WTC11 (cell line): Measurements from ENCODE around the gene RWDD1.

Experiments
- CREB1 ChIP-seq: sonication (generic); formaldehyde crosslinking; IDR thresholded peaks from 2 replicates; pipeline ENCODE4 v1.8.0; 2023; ENCODE audit warnings: mild to moderate bottlenecking, missing genetic modification reagents
- ELF4 ChIP-seq: sonication (generic); formaldehyde crosslinking; IDR thresholded peaks from 2 replicates; pipeline ENCODE4 v1.8.1; 2022; ENCODE audit warnings: low read depth, mild to moderate bottlenecking, moderate library complexity, missing genetic modification reagents
- ESRRA ChIP-seq: sonication (generic); formaldehyde crosslinking; IDR thresholded peaks from 2 replicates; pipeline ENCODE4 v1.8.1; 2022; ENCODE audit warnings: mild to moderate bottlenecking, missing genetic modification reagents, borderline replicate concordance
- NFYB ChIP-seq: sonication (generic); formaldehyde crosslinking; conservative IDR thresholded peaks from 2 replicates; pipeline ENCODE4 v1.8.0; 2022; ENCODE audit warnings: low read depth, missing genetic modification reagents
- NR1H2 ChIP-seq: sonication (generic); formaldehyde crosslinking; IDR thresholded peaks from 2 replicates; pipeline ENCODE4 v1.9.0; 2021; ENCODE audit warnings: mild to moderate bottlenecking, moderate library complexity, missing genetic modification reagents
- ZNF317 ChIP-seq: sonication (generic); formaldehyde crosslinking; IDR thresholded peaks from 2 replicates; pipeline ENCODE4 v1.8.1; 2023; ENCODE audit warnings: low read depth, mild to moderate bottlenecking, moderate library complexity, missing genetic modification reagents, borderline replicate concordance
- ZNF396 ChIP-seq: fragments of 250-450 bp; sonication (Bioruptor Pico); IDR thresholded peaks from 2 replicates; pipeline ENCODE4 v1.8.0; 2021; ENCODE audit warnings: mild to moderate bottlenecking, moderate library complexity, borderline replicate concordance
- TF ChIP-seq, protein P1 (sequence below): sonication (generic); formaldehyde crosslinking; IDR thresholded peaks from 2 replicates; pipeline ENCODE4 v1.8.1; 2023; ENCODE audit warnings: mild to moderate bottlenecking, moderate library complexity, missing genetic modification reagents
- TF ChIP-seq, protein P2 (sequence below): sonication (generic); formaldehyde crosslinking; IDR thresholded peaks from 2 replicates; pipeline ENCODE4 v1.8.1; 2022; ENCODE audit warnings: missing genetic modification reagents, borderline replicate concordance
- TF ChIP-seq, protein P3 (sequence below): fragments of 200-600 bp; IDR thresholded peaks from 2 replicates; pipeline ENCODE4 v1.8.0; 2022; ENCODE audit warnings: antibody characterized with exemption
- TF ChIP-seq, protein P4 (sequence below): sonication (generic); formaldehyde crosslinking; IDR thresholded peaks from 2 replicates; pipeline ENCODE4 v1.8.1; 2022; ENCODE audit warnings: low read depth, missing genetic modification reagents, borderline replicate concordance
- TF ChIP-seq, protein P5 (sequence below): sonication (generic); formaldehyde crosslinking; IDR thresholded peaks from 2 replicates; pipeline ENCODE4 v1.8.0; 2022; ENCODE audit warnings: mild to moderate bottlenecking, missing genetic modification reagents
- TF ChIP-seq, protein P6 (sequence below): sonication (generic); formaldehyde crosslinking; IDR thresholded peaks from 2 replicates; pipeline ENCODE4 v1.8.0; 2023; ENCODE audit warnings: missing genetic modification reagents, mild to moderate bottlenecking, borderline replicate concordance
- TF ChIP-seq, protein P7 (sequence below): sonication (generic); formaldehyde crosslinking; IDR thresholded peaks from 2 replicates; pipeline ENCODE4 v1.8.0; 2022; ENCODE audit warnings: mild to moderate bottlenecking, missing genetic modification reagents

DNA sequence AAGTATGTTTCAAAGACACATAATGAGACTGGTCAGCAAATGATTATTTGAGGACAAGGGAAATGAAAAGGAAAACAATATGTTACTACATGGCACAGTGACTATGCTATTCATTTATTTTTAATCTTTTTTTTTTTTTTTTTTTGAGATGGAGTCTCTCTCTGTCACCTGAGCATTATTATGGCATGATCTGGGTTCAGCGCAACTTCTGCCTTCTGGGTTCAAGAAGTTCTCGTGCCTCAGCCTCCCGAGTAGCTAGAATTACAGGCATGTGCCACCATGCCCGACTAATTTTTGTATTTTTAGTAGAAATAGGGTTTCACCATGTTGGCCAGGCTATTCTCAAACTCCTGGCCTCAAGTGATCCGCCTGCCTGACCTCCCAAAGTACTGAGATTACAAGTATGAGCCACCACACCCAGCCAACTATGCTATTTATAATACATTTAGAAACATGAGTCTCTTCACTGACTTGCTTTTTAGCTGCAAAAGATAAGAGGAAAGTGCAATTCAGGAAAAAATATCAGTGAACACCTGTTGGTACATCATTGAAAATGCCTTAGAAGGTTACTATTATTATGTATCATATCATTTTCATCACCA lies 14.4 kb upstream of the RWDD1 start:
- TF ChIP-seq, protein P1, sequence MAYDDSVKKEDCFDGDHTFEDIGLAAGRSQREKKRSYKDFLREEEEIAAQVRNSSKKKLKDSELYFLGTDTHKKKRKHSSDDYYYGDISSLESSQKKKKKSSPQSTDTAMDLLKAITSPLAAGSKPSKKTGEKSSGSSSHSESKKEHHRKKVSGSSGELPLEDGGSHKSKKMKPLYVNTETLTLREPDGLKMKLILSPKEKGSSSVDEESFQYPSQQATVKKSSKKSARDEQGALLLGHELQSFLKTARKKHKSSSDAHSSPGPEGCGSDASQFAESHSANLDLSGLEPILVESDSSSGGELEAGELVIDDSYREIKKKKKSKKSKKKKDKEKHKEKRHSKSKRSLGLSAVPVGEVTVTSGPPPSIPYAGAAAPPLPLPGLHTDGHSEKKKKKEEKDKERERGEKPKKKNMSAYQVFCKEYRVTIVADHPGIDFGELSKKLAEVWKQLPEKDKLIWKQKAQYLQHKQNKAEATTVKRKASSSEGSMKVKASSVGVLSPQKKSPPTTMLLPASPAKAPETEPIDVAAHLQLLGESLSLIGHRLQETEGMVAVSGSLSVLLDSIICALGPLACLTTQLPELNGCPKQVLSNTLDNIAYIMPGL = no peak
- TF ChIP-seq, protein P2, sequence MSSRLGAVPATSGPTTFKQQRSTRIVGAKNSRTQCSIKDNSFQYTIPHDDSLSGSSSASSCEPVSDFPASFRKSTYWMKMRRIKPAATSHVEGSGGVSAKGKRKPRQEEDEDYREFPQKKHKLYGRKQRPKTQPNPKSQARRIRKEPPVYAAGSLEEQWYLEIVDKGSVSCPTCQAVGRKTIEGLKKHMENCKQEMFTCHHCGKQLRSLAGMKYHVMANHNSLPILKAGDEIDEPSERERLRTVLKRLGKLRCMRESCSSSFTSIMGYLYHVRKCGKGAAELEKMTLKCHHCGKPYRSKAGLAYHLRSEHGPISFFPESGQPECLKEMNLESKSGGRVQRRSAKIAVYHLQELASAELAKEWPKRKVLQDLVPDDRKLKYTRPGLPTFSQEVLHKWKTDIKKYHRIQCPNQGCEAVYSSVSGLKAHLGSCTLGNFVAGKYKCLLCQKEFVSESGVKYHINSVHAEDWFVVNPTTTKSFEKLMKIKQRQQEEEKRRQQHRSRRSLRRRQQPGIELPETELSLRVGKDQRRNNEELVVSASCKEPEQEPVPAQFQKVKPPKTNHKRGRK = no peak
- TF ChIP-seq, protein P3, sequence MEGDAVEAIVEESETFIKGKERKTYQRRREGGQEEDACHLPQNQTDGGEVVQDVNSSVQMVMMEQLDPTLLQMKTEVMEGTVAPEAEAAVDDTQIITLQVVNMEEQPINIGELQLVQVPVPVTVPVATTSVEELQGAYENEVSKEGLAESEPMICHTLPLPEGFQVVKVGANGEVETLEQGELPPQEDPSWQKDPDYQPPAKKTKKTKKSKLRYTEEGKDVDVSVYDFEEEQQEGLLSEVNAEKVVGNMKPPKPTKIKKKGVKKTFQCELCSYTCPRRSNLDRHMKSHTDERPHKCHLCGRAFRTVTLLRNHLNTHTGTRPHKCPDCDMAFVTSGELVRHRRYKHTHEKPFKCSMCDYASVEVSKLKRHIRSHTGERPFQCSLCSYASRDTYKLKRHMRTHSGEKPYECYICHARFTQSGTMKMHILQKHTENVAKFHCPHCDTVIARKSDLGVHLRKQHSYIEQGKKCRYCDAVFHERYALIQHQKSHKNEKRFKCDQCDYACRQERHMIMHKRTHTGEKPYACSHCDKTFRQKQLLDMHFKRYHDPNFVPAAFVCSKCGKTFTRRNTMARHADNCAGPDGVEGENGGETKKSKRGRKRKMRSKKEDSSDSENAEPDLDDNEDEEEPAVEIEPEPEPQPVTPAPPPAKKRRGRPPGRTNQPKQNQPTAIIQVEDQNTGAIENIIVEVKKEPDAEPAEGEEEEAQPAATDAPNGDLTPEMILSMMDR = no peak
- TF ChIP-seq ZNF317 (no peak), CREB1 (CRISPR knock-in tag) (no peak), ESRRA (CRISPR knock-in tag) (no peak), NR1H2 (no peak), NFYB (CRISPR knock-in tag) (no peak), ZNF396 (no peak), ELF4 (CRISPR knock-in tag) (no peak)
- TF ChIP-seq, protein P4, sequence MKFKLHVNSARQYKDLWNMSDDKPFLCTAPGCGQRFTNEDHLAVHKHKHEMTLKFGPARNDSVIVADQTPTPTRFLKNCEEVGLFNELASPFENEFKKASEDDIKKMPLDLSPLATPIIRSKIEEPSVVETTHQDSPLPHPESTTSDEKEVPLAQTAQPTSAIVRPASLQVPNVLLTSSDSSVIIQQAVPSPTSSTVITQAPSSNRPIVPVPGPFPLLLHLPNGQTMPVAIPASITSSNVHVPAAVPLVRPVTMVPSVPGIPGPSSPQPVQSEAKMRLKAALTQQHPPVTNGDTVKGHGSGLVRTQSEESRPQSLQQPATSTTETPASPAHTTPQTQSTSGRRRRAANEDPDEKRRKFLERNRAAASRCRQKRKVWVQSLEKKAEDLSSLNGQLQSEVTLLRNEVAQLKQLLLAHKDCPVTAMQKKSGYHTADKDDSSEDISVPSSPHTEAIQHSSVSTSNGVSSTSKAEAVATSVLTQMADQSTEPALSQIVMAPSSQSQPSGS (CRISPR knock-in tag) = no peak
- TF ChIP-seq, protein P5, sequence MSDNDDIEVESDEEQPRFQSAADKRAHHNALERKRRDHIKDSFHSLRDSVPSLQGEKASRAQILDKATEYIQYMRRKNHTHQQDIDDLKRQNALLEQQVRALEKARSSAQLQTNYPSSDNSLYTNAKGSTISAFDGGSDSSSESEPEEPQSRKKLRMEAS (CRISPR knock-in tag) = no peak
- TF ChIP-seq, protein P6, sequence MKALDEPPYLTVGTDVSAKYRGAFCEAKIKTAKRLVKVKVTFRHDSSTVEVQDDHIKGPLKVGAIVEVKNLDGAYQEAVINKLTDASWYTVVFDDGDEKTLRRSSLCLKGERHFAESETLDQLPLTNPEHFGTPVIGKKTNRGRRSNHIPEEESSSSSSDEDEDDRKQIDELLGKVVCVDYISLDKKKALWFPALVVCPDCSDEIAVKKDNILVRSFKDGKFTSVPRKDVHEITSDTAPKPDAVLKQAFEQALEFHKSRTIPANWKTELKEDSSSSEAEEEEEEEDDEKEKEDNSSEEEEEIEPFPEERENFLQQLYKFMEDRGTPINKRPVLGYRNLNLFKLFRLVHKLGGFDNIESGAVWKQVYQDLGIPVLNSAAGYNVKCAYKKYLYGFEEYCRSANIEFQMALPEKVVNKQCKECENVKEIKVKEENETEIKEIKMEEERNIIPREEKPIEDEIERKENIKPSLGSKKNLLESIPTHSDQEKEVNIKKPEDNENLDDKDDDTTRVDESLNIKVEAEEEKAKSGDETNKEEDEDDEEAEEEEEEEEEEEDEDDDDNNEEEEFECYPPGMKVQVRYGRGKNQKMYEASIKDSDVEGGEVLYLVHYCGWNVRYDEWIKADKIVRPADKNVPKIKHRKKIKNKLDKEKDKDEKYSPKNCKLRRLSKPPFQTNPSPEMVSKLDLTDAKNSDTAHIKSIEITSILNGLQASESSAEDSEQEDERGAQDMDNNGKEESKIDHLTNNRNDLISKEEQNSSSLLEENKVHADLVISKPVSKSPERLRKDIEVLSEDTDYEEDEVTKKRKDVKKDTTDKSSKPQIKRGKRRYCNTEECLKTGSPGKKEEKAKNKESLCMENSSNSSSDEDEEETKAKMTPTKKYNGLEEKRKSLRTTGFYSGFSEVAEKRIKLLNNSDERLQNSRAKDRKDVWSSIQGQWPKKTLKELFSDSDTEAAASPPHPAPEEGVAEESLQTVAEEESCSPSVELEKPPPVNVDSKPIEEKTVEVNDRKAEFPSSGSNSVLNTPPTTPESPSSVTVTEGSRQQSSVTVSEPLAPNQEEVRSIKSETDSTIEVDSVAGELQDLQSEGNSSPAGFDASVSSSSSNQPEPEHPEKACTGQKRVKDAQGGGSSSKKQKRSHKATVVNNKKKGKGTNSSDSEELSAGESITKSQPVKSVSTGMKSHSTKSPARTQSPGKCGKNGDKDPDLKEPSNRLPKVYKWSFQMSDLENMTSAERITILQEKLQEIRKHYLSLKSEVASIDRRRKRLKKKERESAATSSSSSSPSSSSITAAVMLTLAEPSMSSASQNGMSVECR (CRISPR knock-in tag) = no peak
- TF ChIP-seq, protein P7, sequence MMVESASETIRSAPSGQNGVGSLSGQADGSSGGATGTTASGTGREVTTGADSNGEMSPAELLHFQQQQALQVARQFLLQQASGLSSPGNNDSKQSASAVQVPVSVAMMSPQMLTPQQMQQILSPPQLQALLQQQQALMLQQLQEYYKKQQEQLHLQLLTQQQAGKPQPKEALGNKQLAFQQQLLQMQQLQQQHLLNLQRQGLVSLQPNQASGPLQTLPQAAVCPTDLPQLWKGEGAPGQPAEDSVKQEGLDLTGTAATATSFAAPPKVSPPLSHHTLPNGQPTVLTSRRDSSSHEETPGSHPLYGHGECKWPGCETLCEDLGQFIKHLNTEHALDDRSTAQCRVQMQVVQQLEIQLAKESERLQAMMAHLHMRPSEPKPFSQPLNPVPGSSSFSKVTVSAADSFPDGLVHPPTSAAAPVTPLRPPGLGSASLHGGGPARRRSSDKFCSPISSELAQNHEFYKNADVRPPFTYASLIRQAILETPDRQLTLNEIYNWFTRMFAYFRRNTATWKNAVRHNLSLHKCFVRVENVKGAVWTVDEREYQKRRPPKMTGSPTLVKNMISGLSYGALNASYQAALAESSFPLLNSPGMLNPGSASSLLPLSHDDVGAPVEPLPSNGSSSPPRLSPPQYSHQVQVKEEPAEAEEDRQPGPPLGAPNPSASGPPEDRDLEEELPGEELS (CRISPR knock-in tag) = no peak
